ENCODE measurements around the gene CPA2.
"Not testable (repeated sequence)": the region's sequence is repeated elsewhere in the genome, so short reads cannot be mapped to it uniquely, and the experiment has no call there.

Gene CPA2

DNA sequence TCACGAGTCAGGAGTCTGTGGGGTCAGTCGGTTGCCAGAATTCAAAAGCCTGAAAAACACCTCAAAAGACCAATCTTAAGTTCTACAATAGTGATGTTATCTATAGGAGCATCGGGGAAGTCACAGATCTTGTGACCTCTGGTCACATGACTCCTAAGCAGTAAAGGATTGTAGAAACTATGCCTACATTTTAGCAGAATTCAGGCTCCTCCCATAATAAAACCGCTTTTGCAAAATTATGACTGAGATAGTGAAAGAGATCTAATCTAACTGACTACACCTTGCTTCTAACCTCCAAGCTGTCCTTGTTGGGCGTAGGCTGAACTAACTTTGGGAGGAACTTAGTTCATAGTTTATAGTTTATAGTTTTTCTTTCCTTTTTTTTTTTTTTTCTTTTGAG, 42.5 kb upstream of the CPA2 start:
- in situ Hi-C loops (cut with HindIII; ENCODE audit: low pct_ligation_motif_present, low sequenced_read_pairs) = no loop called here
- no peak for TF ChIP-seq CTCF (IDR thresholded peaks at IDR 0.05; ENCODE audit: low read depth, low read length, missing control alignments)
- Histone ChIP-seq H3K27me3 (replicated peaks) (no peaks in the 10 kb centered on the region), H3K27ac (no peak overlapping the region), H3K36me3 (replicated peaks) (no peaks in the 10 kb centered on the region), H3K4me3 (ENCODE audit: low read depth, low read length) (no peak overlapping the region)
- DNase-seq = no peak

- H3K4me3 ChIP-seq (ENCODE audit: low read depth, low read length); H3K27me3 ChIP-seq (replicated peaks); in situ Hi-C loops (cut with HindIII; ENCODE audit: low pct_ligation_motif_present, low sequenced_read_pairs); H3K36me3 ChIP-seq (replicated peaks); H3K27ac ChIP-seq: not testable (repeated sequence)
- peak; percentile 37 for DNase-seq
Observed at GRCh38 chr7:130224923-130225322, 41.7 kb upstream of the CPA2 start.

DNA sequence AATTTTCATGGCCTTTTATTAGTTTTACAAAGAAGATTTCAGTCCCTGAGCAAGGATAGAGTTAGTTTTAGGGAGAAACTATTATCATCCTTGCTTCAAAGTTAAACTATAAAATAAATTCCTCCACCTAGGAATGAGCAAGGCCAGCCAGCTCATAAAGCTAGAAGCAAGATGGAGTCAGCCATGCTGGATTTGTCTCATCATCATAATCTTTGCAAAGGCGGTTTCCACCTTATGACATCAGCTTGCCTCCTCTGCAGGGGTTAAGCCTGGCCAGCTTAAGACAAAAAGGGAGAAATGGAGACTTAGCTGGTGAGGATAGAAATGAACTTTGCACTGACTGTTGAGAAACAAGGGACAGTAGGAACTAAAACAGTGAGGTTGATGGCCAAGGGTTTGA, 40.3 kb upstream of the CPA2 start:
- TF ChIP-seq CTCF (IDR thresholded peaks at IDR 0.05; ENCODE audit: low read depth, low read length, missing control alignments) = no peak
- Histone ChIP-seq H3K4me3 (ENCODE audit: low read depth, low read length) (no peak overlapping the region), H3K27ac (no peak overlapping the region), H3K27me3 (replicated peaks) (no peaks in the 10 kb centered on the region), H3K36me3 (replicated peaks) (no peaks in the 10 kb centered on the region)
- DNase-seq = no peak
- in situ Hi-C loops (cut with HindIII; ENCODE audit: low pct_ligation_motif_present, low sequenced_read_pairs) = no loop called here

- TF ChIP-seq CTCF (IDR thresholded peaks at IDR 0.05; ENCODE audit: low read depth, low read length, missing control alignments) = no peak
- Histone ChIP-seq H3K4me3 (ENCODE audit: low read depth, low read length) (no peak overlapping the region), H3K27me3 (replicated peaks) (no peaks in the 10 kb centered on the region), H3K36me3 (replicated peaks) (no peaks in the 10 kb centered on the region), H3K27ac (no peak overlapping the region)
- in situ Hi-C loops (cut with HindIII; ENCODE audit: low pct_ligation_motif_present, low sequenced_read_pairs) = no loop called here
- no peak for DNase-seq
Observed at GRCh38 chr7:130227883-130228575, 38.6 kb upstream of the CPA2 start.

DNA sequence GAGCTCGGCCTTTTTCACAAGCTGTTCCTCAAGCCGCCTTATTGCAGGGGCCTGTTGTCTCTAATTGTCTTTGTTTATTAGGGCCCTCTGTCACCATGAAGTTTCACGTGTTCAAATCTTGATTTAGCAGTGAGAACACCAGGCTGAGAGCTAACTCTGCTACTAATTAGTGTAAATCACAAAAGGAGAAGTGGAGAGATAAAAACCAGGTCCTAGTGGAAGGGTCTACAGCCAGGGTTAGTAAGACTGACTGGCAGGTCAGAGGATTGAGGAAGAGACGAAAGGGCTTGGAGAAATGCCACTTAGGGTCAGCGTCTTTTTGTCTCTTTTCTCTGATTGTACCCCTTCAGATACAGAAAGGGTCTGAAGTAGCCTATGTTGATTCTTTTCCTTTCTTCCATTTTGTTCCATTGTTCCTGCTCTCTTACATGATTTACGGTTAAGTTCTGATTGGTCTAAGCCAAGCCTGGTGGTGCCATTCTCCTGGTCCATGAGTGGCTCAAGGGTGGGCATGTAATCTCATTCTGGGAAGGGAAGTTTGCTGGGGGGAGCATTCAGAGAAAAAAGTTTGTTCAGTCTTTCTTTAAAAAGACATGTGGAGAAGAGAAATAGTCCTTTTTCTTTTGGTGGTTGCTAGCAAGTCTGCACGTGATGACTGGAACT, 37.7 kb upstream of the CPA2 start:
- H3K27ac ChIP-seq = no peak overlapping the region
- in situ Hi-C loops (cut with HindIII; ENCODE audit: low pct_ligation_motif_present, low sequenced_read_pairs) = no loop called here

GRCh38 chr7:130229981-130230380, 36.7 kb upstream of the CPA2 start:
- in situ Hi-C loops (cut with HindIII; ENCODE audit: low pct_ligation_motif_present, low sequenced_read_pairs); DNase-seq: not testable (repeated sequence)

More for the DNA sequence above, 37.7 kb upstream of the CPA2 start:
- Histone ChIP-seq H3K36me3 (replicated peaks) (no peaks in the 10 kb centered on the region), H3K27me3 (replicated peaks) (no peaks in the 10 kb centered on the region), H3K4me3 (ENCODE audit: low read depth, low read length) (no peak overlapping the region)
- no peak for TF ChIP-seq CTCF (IDR thresholded peaks at IDR 0.05; ENCODE audit: low read depth, low read length, missing control alignments)
- no peak for DNase-seq

DNA sequence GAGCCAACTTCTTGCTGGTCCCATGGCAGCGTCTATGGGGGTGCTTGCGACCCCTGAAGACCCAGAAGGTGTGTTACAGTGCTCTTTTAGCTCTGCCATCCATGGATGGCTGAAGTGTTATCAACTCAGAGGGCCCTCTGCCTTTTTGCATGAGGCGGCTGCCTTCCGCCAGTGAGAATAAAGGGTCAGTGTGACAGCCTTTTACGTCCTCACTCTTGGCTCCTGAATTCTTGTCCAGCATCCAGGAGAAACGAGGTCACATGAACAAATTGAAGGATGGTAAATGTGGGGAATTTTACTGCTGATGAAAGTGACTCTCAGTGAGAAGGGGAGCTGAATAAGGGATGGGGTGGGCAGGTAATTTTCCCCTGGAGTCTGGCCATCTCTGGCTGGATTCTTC, 34.9 kb upstream of the CPA2 start:
- no peaks in the 10 kb centered on the region for H3K36me3 ChIP-seq (replicated peaks)
- no peak overlapping the region for H3K4me3 ChIP-seq (ENCODE audit: low read depth, low read length)
- no peaks in the 10 kb centered on the region for H3K27me3 ChIP-seq (replicated peaks)
- no peak for TF ChIP-seq CTCF (IDR thresholded peaks at IDR 0.05; ENCODE audit: low read depth, low read length, missing control alignments)
- DNase-seq = no peak
- no peak overlapping the region for H3K27ac ChIP-seq
- in situ Hi-C loops (cut with HindIII; ENCODE audit: low pct_ligation_motif_present, low sequenced_read_pairs) = no loop called here

More at GRCh38 chr7:130229981-130230380, 36.7 kb upstream of the CPA2 start:
- H3K27me3 ChIP-seq (replicated peaks); H3K4me3 ChIP-seq (ENCODE audit: low read depth, low read length); H3K27ac ChIP-seq; H3K36me3 ChIP-seq (replicated peaks): not testable (repeated sequence)

All from brain microvascular endothelial cell (primary cell).